GM21367 (cell line): ENCODE data around the gene RBFOX1.

Source experiments
- ATAC-seq: cut with Tn5 transposase; IDR thresholded peaks from one replicate; pipeline ENCODE4 v1.9.1; 2021; ENCODE audit not compliant: unreplicated experiment

Gene RBFOX1

GRCh38 chr16:7332611-7333010 lies at the start of gene RBFOX1:
RBFOX1 (plus strand) TSS chr16:7332845.
- ATAC-seq: no peak

DNA sequence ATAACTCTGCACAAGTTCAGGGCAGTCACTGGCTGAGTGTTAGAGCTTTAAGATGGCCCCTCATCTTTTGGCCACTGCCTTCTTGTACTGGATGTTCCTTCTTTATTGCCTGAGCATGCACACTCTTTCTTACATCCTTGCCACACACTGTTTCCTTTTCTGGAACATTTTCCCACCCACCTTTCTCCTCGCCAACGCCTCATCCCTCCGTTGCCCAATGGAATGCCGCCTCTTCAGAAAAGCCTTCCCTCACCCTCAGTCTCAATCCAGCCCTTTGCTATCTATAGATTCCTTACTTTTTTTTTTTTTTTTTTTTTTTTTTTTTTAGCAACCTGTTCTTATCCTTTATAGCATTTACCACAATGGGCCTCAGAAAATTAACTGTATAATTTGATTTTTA lies 47.9 kb upstream of the RBFOX1 start:
- ATAC-seq: no peak

- ATAC-seq: no peak
These were observed 47.1 kb upstream of the RBFOX1 start for GRCh38 chr16:7285520-7285919.

DNA sequence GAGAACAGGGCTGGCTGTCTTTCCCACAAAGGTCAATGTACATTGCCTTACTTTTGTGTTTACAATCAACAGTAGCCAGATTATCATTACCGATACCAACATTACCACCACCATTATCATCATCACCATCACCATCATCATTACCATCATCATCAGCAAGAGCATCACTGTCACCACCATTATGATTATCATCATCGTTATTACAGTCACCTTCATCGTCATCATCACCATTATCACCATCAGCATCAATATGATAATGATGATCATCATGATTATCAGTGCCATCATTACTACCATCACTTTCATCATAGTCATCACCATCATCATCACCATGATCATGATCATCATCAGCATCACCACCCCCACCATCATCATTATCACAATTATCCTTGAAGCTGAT lies 43.3 kb upstream of the RBFOX1 start:
- no peak for ATAC-seq

GRCh38 chr16:7290682-7291081 lies 42.0 kb upstream of the RBFOX1 start:
- ATAC-seq: no peak

DNA sequence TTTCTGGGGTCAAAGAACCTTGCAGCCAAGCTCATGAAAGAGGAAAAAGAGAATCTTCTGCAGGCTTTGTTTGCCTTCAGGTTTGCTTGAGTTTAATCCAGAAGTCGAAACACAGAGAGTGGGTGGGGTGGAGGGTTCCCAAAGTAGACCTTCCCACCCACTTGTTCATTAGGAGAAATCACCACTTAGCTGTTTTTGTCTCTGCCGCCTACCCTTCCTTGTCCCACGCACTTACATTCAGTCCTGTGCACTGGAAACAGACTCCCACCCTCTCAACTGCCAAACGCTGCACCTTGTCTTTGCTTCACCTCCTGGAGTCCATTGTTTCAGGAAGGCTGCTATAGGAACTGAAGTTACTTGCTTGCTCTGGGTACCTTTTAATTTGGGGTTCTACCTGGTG lies 38.6 kb upstream of the RBFOX1 start:
- no peak for ATAC-seq

DNA sequence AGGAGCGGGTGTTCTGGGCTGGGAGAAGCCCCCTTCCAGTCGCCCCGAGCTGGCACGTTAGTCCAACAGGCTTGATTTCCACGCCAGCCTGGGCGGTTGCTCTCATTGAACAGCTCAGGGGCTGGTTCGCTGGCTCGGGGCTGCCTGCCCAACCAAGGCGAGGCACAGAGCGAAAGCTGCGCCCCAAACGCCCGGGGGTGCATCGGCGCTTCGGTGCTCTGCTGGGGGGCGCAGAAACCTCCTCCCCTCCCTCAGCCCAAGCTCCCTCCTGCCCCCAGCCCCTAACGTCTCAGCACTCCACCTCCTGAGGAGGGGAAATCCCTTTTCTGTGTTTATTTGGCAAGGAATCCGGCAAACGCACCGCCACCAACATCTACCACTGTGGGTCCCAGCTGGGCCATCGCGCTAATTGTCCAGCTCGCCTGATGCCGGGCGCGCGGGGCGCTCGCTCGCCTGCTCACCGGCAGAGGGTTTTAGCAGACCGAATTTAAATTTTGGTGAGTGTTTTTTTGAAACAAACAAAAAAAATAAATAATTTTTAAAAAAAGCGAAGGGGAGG lies 29.5 kb upstream of the RBFOX1 start:
- ATAC-seq: no peak

- ATAC-seq: no peak
These were observed 28.9 kb upstream of the RBFOX1 start for GRCh38 chr16:7303660-7304200.

GRCh38 chr16:7304279-7304678 lies 28.4 kb upstream of the RBFOX1 start:
- no peak for ATAC-seq

GRCh38 chr16:7304958-7305357 lies 27.7 kb upstream of the RBFOX1 start:
- ATAC-seq: no peak

DNA sequence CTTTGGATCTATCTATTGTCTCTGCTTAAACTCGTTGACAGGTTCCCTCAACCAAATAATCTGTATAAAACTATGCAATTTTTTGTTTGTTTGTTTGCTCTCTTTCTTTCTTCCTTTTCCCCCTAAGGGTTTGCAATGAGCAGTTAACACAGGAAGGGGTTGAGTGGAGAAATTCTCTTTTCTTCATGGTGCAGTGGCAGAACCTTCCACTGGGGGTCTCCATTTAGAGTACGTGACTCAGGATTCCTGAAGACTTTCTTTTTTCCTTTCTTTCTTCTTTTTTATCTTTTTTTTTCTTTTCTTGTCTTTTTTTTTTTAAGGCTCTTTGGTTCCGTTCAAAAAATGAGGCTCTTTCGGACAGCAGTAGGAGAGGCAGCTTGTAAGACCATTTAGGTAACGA lies 19.5 kb upstream of the RBFOX1 start:
- ATAC-seq: no peak

GRCh38 chr16:7314163-7314562 lies 18.5 kb upstream of the RBFOX1 start:
- ATAC-seq: no peak

GRCh38 chr16:7315813-7316212 lies 16.8 kb upstream of the RBFOX1 start:
- ATAC-seq: no peak

- ATAC-seq: no peak
These were observed 16.3 kb upstream of the RBFOX1 start for GRCh38 chr16:7316281-7316888.

GRCh38 chr16:7317982-7318381 lies 14.7 kb upstream of the RBFOX1 start:
- ATAC-seq: no peak

DNA sequence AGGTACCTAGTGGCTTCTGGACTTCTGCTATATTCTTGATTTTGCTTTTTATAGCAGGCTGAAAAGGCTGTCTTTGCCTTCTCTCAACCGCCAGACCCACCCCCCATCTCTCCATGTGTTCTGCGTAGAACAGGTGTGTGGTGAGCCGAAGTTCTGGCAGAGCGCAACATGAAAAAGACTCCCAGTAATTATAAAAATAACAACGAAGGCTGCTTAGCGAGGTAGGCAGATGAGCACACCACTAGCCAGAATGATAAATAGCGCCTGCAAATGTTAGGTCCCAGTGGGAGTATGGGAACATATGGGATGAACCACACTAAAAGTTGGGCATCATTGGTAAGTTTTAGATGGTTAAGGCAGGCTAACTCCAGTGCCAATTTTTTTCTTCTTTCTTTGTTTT lies 14.0 kb upstream of the RBFOX1 start:
- ATAC-seq: no peak

GRCh38 chr16:7319514-7319913 lies 13.1 kb upstream of the RBFOX1 start:
- ATAC-seq: no peak

- no peak for ATAC-seq
These were observed 11.0 kb upstream of the RBFOX1 start for GRCh38 chr16:7321661-7322060.

- no peak for ATAC-seq
These were observed 8.3 kb upstream of the RBFOX1 start for GRCh38 chr16:7324321-7324720.

DNA sequence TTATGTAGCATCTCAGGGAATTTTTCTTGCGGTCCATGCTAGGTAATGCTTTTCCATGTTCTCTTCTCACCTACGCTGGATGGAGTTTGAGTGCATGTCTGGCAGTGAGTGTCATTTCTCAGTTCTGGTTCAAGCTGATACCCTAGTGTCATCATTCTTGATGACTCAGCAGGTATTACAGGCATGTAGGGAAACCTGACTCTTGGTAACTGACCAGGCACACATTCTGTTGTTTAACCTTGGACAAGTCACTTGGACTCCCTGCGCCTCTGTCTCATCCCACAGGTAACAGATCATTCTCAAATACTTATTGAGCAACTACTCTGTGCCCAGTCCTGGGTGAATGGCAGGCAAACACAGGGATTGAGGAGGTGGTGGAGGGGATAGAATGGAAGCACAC lies 6.8 kb upstream of the RBFOX1 start:
- ATAC-seq: no peak

DNA sequence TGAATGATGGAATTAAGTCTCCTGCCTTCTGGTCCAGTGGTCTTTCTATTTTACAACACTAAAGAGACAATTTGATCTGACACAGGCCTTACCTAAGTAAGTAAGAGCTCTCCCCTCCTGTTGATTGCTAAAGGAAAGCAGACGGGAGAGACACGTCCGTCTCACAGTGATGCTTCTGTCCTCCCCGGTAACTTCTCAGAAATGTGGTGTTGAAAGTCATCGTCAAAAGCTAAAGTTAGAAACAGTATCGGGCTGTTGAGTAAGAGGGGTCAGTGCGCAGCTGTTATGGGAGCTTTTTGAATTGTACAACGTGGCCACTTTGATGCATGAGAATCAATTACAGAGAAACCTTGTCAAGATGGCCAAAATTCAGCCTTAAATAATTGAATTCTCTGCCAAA lies 1.9 kb upstream of the RBFOX1 start:
- no peak for ATAC-seq

DNA sequence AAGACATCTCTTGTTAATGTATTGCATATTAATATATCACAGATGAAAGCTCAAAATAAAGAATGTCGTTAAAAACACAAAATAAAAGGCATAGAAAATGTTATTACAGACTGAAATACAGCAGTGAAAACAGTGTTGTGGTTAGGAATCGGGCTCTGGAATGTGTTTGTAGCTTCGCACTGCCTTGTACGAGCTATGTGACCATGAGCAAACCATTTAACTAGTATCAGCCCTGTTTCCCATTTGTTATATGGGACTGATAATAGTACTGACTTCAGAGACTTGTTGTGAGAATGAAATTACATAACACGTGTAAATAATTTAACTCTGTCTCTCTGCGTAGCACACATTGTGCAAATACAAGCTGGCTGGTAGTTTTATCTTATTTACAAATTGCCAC lies 648 bp upstream of the RBFOX1 start:
- ATAC-seq: no peak

GRCh38 chr16:7333180-7333725 lies 608 bp downstream of the RBFOX1 start:
- no peak for ATAC-seq
